GM23338 (cell line): ENCODE data around the gene PCSK7. TPM values are rescaled to one million over a fixed set of nuclear protein-coding genes. Genes with fewer than 3 reads are reported as not detected.

Experiments
- ATAC-seq: fragments of 200-7000 bp; cut with Tn5 transposase; 3 replicates; pipeline ENCODE4 v1.9.1; 2020
- DNase-seq: peaks from one replicate; pipeline ENCODE4 v3.0.0-alpha.2; 2015; ENCODE audit warnings: low spot score
- H2AFZ ChIP-seq: fragments of 200-600 bp; sonication (generic); 2 replicates; pipeline ENCODE4 v1.8.0; 2016; ENCODE audit warnings: antibody characterized with exemption, mild to moderate bottlenecking, moderate library complexity
- H3F3A ChIP-seq: fragments of 200-600 bp; sonication (generic); replicated peaks from 2 replicates; pipeline ENCODE4 v1.8.0; 2017; ENCODE audit warnings: antibody characterized with exemption, mixed run types, low read depth
- H3K27ac ChIP-seq: fragments of 200-600 bp; sonication (generic); 2 replicates; pipeline ENCODE4 v1.6.1; 2016; ENCODE audit warnings: low read depth
- H3K27me3 ChIP-seq: fragments of 200-600 bp; sonication (generic); 2 replicates; pipeline ENCODE4 v1.8.0; 2016; ENCODE audit warnings: mild to moderate bottlenecking, mixed run types, moderate library complexity; ENCODE audit not compliant: insufficient read depth
- H3K36me3 ChIP-seq: fragments of 200-600 bp; sonication (generic); 2 replicates; pipeline ENCODE4 v1.8.0; 2016; ENCODE audit warnings: mild to moderate bottlenecking; ENCODE audit not compliant: insufficient read depth
- H3K4me1 ChIP-seq: fragments of 200-600 bp; sonication (generic); 2 replicates; pipeline ENCODE4 v1.8.0; 2016; ENCODE audit warnings: mild to moderate bottlenecking, moderate library complexity; ENCODE audit not compliant: insufficient read depth
- H3K4me2 ChIP-seq: fragments of 200-600 bp; sonication (generic); 2 replicates; pipeline ENCODE4 v1.7.1; 2017; ENCODE audit warnings: mixed run types
- H3K4me3 ChIP-seq: fragments of 200-600 bp; sonication (generic); 2 replicates; pipeline ENCODE4 v1.6.1; 2016; ENCODE audit warnings: mixed run types
- H3K79me2 ChIP-seq: fragments of 200-600 bp; sonication (generic); replicated peaks from 2 replicates; pipeline ENCODE4 v1.8.0; 2017; ENCODE audit warnings: mild to moderate bottlenecking; ENCODE audit not compliant: insufficient read depth
- H3K9me2 ChIP-seq: fragments of 200-600 bp; sonication (generic); 2 replicates; pipeline ENCODE4 v1.8.0; 2017; ENCODE audit not compliant: insufficient read depth
- H4K20me1 ChIP-seq: fragments of 200-600 bp; sonication (generic); replicated peaks from 2 replicates; pipeline ENCODE4 v1.8.0; 2017; ENCODE audit warnings: mild to moderate bottlenecking; ENCODE audit not compliant: insufficient read depth
- H3K27ac Mint-ChIP-seq: 2 replicates; pipeline ENCODE4 v1.8.0; 2020; ENCODE audit warnings: inconsistent platforms, mild to moderate bottlenecking, moderate library complexity, mixed read lengths
- H3K27me3 Mint-ChIP-seq: 3 replicates; pipeline ENCODE4 v1.8.0; 2022; ENCODE audit warnings: low read depth, mild to moderate bottlenecking, moderate library complexity, mixed read lengths, inconsistent platforms; ENCODE audit not compliant: insufficient read depth, poor library complexity
- H3K36me3 Mint-ChIP-seq: 3 replicates; pipeline ENCODE4 v1.8.0; 2021; ENCODE audit warnings: low read depth, mild to moderate bottlenecking, inconsistent platforms, moderate library complexity, mixed read lengths
- H3K4me1 Mint-ChIP-seq: 3 replicates; pipeline ENCODE4 v1.8.0; 2020; ENCODE audit warnings: mild to moderate bottlenecking, inconsistent platforms, mixed read lengths
- H3K4me3 Mint-ChIP-seq: 3 replicates; pipeline ENCODE4 v1.8.0; 2021; ENCODE audit warnings: moderate library complexity, mild to moderate bottlenecking, inconsistent platforms, mixed read lengths
- H3K9me3 Mint-ChIP-seq: 3 replicates; pipeline ENCODE4 v1.8.0; 2020; ENCODE audit warnings: moderate library complexity, mild to moderate bottlenecking, inconsistent platforms, mixed read lengths
- CREB1 ChIP-seq: fragments of 250-450 bp; sonication (Bioruptor Pico); IDR thresholded peaks from 2 replicates; pipeline ENCODE4 v1.5.0; 2020; ENCODE audit warnings: low read depth, mild to moderate bottlenecking, moderate library complexity
- EZH2 ChIP-seq: fragments of 200-600 bp; sonication (generic); IDR thresholded peaks from one replicate; pipeline ENCODE4 v1.8.0; 2017; ENCODE audit warnings: antibody characterized with exemption, mild to moderate bottlenecking, low read depth; ENCODE audit not compliant: unreplicated experiment
- EZH2phosphoT487 ChIP-seq: fragments of 200-600 bp; sonication (generic); IDR thresholded peaks from one replicate; pipeline ENCODE4 v1.8.1; 2018; ENCODE audit warnings: antibody characterized with exemption; ENCODE audit not compliant: unreplicated experiment
- JUNB ChIP-seq: IDR thresholded peaks from one replicate; pipeline ENCODE4 v1.6.1; 2016; ENCODE audit warnings: antibody characterized with exemption; ENCODE audit not compliant: unreplicated experiment
- NANOG ChIP-seq: IDR thresholded peaks from 2 replicates; pipeline ENCODE4 v1.6.1; 2016; ENCODE audit warnings: antibody characterized with exemption, borderline replicate concordance
- POLR2AphosphoS5 ChIP-seq: IDR thresholded peaks from 2 replicates; pipeline ENCODE4 v1.6.1; 2016; ENCODE audit warnings: antibody characterized with exemption, low read depth
- STAT1 ChIP-seq: IDR thresholded peaks from one replicate; pipeline ENCODE4 v1.6.1; 2016; ENCODE audit warnings: antibody characterized with exemption; ENCODE audit not compliant: unreplicated experiment
- ZNF114 ChIP-seq: fragments of 250-450 bp; sonication (Bioruptor Pico); IDR thresholded peaks from 2 replicates; pipeline ENCODE4 v1.5.0; 2020; ENCODE audit warnings: mild to moderate bottlenecking, moderate library complexity
- ZNF331 ChIP-seq: fragments of 250-450 bp; sonication (Bioruptor Pico); IDR thresholded peaks from 2 replicates; pipeline ENCODE4 v1.5.0; 2020; ENCODE audit warnings: low read depth, mild to moderate bottlenecking, moderate library complexity
- polyA plus RNA-seq: library from polyadenylated mRNA; unstranded; fragments of >200 nt; fragmentation: Nextera tagmentation; extraction: Ambion mirVana; gene quantifications from 2 replicates; pipeline ENCODE4 v1.2.1, GENCODE V29; 2016
- total RNA-seq: library from RNA; depleted of rRNA; stranded (reverse); fragments of >200 nt; shearing (Covaris generic); gene quantifications from 2 replicates; pipeline ENCODE4 v1.2.3, GENCODE V29; 2014
- TF ChIP-seq, protein P1 (sequence below), 2 experiments: fragments of 200-600 bp in 1 of 2; sonication (generic) in 1 of 2; conservative IDR thresholded peaks; 2 replicates each; pipeline versions ENCODE4 v1.5.1 to v1.6.1; 2016 to 2017; ENCODE audit warnings: antibody characterized with exemption in 2 of 2, low read depth in 2 of 2, mild to moderate bottlenecking in 2 of 2, moderate library complexity in 1 of 2
- TF ChIP-seq, protein P2 (sequence below): IDR thresholded peaks from 2 replicates; pipeline ENCODE4 v1.6.1; 2016; ENCODE audit warnings: antibody characterized with exemption

PCSK7 gene
- total and polyA plus RNA-seq, 2 experiments from 2014 or later, result 12.4 to 46.4 TPM

DNA sequence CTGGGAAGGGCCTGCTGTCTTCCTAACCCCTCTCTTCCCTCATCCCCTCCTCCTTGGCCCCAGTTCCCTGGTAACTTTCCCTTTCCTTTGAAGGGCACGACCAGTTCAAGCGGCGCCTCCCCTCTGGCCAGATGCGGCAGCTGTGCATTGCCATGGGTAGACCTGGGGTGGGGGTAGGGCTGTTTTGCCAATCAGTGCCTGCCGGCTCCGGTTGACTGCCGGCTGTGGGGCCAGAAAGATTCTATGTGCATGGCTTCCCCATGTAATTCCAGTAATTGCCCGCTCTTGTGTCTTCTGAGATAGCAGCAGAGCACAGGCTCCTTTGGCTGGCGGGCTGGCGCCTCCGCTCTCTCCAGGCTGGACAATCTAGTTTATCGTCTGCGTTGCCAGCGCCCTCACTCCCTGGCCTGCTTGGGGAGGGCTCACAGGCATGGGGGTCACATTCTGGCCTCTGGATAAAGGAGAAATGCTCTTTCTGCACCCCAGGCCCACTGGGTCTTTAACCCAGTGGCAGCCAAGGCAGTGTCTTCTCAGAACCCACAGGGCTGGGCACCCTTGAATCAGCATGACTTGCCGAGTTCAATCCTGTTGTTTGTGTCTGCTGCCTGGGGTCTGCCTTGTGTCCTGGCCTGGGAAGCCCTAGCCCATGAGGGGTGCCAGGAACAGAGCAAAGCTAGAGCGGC lies 43.9 kb downstream of the PCSK7 start:
- H2AFZ ChIP-seq, result no peak overlapping the region
- no peaks in the 10 kb centered on the region for H4K20me1 ChIP-seq
- DNase-seq (no peak), ATAC-seq (no peak)
- no peak overlapping the region for H3K4me3 ChIP-seq
- Mint-ChIP-seq H3K27me3 (peaks cover 8% of the 10 kb centered on the region), H3K4me1 (no peaks in the 10 kb centered on the region; the same call in 2 of the 3 replicates), H3K36me3 (peaks cover 4% of the 10 kb centered on the region; the same call in 2 of the 3 replicates), H3K4me3 (no peak overlapping the region), H3K9me3 (no peaks in the 10 kb centered on the region), H3K27ac (peak overlapping the region; percentile 36; the same call in 1 of the 2 replicates)
- no peaks in the 10 kb centered on the region for H3K4me1 ChIP-seq
- no peak overlapping the region for H3K27ac ChIP-seq
- no peaks in the 10 kb centered on the region for H3K36me3 ChIP-seq
- no peaks in the 10 kb centered on the region for H3K27me3 ChIP-seq
- TF ChIP-seq ZNF114 (CRISPR knock-in tag) (no peak), STAT1 (no peak), NANOG (no peak), JUNB (no peak), EZH2 (no peak), POLR2AphosphoS5 (no peak), ZNF331 (CRISPR knock-in tag) (no peak), EZH2phosphoT487 (no peak), CREB1 (CRISPR knock-in tag) (no peak)
- TF ChIP-seq, protein P1, sequence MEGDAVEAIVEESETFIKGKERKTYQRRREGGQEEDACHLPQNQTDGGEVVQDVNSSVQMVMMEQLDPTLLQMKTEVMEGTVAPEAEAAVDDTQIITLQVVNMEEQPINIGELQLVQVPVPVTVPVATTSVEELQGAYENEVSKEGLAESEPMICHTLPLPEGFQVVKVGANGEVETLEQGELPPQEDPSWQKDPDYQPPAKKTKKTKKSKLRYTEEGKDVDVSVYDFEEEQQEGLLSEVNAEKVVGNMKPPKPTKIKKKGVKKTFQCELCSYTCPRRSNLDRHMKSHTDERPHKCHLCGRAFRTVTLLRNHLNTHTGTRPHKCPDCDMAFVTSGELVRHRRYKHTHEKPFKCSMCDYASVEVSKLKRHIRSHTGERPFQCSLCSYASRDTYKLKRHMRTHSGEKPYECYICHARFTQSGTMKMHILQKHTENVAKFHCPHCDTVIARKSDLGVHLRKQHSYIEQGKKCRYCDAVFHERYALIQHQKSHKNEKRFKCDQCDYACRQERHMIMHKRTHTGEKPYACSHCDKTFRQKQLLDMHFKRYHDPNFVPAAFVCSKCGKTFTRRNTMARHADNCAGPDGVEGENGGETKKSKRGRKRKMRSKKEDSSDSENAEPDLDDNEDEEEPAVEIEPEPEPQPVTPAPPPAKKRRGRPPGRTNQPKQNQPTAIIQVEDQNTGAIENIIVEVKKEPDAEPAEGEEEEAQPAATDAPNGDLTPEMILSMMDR (conservative IDR thresholded peaks at IDR 0.05; ENCODE audit: low read depth in 2 of 2), result no peak
- TF ChIP-seq, protein P2, sequence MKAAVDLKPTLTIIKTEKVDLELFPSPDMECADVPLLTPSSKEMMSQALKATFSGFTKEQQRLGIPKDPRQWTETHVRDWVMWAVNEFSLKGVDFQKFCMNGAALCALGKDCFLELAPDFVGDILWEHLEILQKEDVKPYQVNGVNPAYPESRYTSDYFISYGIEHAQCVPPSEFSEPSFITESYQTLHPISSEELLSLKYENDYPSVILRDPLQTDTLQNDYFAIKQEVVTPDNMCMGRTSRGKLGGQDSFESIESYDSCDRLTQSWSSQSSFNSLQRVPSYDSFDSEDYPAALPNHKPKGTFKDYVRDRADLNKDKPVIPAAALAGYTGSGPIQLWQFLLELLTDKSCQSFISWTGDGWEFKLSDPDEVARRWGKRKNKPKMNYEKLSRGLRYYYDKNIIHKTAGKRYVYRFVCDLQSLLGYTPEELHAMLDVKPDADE, result no peak
- H3F3A ChIP-seq, result no peaks in the 10 kb centered on the region
- H3K79me2 ChIP-seq, result no peaks in the 10 kb centered on the region
- H3K4me2 ChIP-seq, result no peak overlapping the region
- no peaks in the 10 kb centered on the region for H3K9me2 ChIP-seq

DNA sequence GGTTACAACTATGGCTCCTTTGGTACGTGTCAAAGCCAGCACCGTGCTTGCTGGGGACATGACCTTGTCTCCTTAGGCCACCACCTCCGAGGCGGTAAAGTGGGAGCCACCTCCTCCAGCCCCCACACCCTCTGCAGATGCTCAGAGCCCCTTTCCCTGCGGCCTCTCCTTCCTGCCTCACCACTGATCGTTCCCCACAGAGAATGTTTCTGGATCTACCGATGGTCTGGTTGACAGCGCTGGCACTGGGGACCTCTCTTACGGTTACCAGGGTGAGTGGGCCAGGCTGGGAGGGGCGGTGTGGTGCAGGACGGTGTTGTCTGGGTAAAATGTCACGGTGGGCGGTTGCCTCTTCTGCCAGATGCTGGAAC lies 44.5 kb downstream of the PCSK7 start:
- no peak for DNase-seq
- Histone ChIP-seq H3K79me2 (no peaks in the 10 kb centered on the region), H3F3A (no peaks in the 10 kb centered on the region), H3K27me3 (no peaks in the 10 kb centered on the region), H3K27ac (no peak overlapping the region), H3K4me1 (no peaks in the 10 kb centered on the region), H2AFZ (no peak overlapping the region), H3K36me3 (no peaks in the 10 kb centered on the region), H4K20me1 (no peaks in the 10 kb centered on the region), H3K4me3 (no peak overlapping the region), H3K9me2 (no peaks in the 10 kb centered on the region), H3K4me2 (no peak overlapping the region)
- H3K4me3 Mint-ChIP-seq, result no peak overlapping the region
- no peaks in the 10 kb centered on the region; the same call in 2 of the 3 replicates for H3K4me1 Mint-ChIP-seq
- no peaks in the 10 kb centered on the region for H3K9me3 Mint-ChIP-seq
- ATAC-seq, result no peak
- H3K27me3 Mint-ChIP-seq, result peaks cover 13% of the 10 kb centered on the region
- peaks cover 4% of the 10 kb centered on the region; the same call in 2 of the 3 replicates for H3K36me3 Mint-ChIP-seq
- H3K27ac Mint-ChIP-seq, result 0 out of 2 replicates have a peak overlapping the region, but pooled peaks have one; percentile 66
- TF ChIP-seq, protein P2, result no peak
- TF ChIP-seq ZNF331 (CRISPR knock-in tag) (no peak), ZNF114 (CRISPR knock-in tag) (no peak)
